Upper lobe of left lung (tissue), 4 donors: ENCODE data around the gene ARGLU1.

Source experiments
- POLR2A ChIP-seq, 4 donors: fragments of 450-650 bp; IDR thresholded peaks; one replicate each; pipeline ENCODE4 v1.5.1; 2016 to 2017; ENCODE audit warnings: antibody characterized with exemption in 4 of 4, mild to moderate bottlenecking in 2 of 4
- TF ChIP-seq, protein P1 (sequence below), 6 experiments: fragments of 450-650 bp in 4 of 6; fragments of 200-600 bp in 2 of 6; sonication (generic) in 2 of 6; IDR thresholded peaks; one replicate each; pipeline ENCODE4 v1.5.1; 2016 to 2019; ENCODE audit warnings: antibody characterized with exemption in 6 of 6

DNA sequence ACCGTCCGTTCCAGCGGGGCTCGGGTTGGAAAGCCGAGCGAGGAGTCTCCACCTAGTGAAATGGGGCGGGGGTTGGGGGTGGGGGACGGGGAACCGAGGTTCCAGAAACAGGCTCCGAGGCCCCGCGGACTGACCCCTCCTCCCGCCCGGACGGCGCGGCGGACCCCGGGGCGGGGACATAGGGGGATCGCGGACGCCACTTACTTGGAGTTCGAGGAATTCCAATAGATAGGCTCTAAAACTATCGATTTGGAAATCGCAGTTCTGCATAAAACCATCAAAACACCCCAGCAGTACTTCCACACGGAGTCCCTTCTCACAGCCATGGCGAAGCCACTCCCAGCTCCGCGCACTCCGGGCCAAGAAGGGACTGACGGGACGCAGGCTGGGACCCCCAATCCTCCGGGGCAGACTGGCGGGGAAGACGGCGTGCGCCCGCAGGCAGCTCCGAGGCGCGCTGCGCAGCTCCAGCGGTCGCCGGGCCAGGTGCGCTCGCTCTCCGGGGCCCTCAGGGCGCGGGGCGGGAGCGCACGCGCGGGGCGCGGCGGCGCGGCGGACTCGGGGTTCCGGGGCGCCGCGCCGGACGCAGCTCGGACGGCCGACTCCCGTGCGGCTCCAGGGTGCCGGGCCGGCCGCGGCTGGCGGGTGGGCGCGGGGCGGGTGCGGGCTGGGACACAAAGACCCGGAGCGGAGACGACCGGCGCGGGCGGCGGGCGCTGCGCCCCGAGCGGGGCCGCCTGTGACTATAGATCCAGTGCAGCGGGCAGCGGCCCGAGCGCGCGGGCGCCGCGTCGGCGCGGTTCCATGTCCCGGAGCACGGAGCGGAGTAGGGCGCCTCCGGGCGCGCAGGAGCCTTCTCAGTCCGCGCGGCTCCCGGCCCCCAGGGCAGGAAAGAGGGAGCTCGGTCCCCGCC lies 33.0 kb downstream of the ARGLU1 start:
- TF ChIP-seq, protein P1, sequence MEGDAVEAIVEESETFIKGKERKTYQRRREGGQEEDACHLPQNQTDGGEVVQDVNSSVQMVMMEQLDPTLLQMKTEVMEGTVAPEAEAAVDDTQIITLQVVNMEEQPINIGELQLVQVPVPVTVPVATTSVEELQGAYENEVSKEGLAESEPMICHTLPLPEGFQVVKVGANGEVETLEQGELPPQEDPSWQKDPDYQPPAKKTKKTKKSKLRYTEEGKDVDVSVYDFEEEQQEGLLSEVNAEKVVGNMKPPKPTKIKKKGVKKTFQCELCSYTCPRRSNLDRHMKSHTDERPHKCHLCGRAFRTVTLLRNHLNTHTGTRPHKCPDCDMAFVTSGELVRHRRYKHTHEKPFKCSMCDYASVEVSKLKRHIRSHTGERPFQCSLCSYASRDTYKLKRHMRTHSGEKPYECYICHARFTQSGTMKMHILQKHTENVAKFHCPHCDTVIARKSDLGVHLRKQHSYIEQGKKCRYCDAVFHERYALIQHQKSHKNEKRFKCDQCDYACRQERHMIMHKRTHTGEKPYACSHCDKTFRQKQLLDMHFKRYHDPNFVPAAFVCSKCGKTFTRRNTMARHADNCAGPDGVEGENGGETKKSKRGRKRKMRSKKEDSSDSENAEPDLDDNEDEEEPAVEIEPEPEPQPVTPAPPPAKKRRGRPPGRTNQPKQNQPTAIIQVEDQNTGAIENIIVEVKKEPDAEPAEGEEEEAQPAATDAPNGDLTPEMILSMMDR (IDR thresholded peaks at IDR 0.05): no peak
- TF ChIP-seq POLR2A (IDR thresholded peaks at IDR 0.05): no peak
